Stimulated activated CD4-positive, alpha-beta T cell treated with anti-CD3 and anti-CD28 coated beads, TNF-alpha, amount 100 ng/mL, for 48 hours (primary cell): ENCODE measurements around the gene RYR3.
"Not testable (repeated sequence)": the region's sequence is repeated elsewhere in the genome, so short reads cannot be mapped to it uniquely, and the experiment has no call there.

Source experiments
- DNase-seq, 3 donors: peaks; one replicate each; pipeline ENCODE4 v3.0.0-alpha.2; 2020; ENCODE audit warnings: low read depth in 3 of 3

The RYR3 gene

GRCh38 chr15:33577911-33578310, 267.1 kb downstream of the RYR3 start:
- DNase-seq = not testable (repeated sequence)

- DNase-seq = no peak
These were observed 269.8 kb downstream of the RYR3 start for GRCh38 chr15:33580526-33580925.

GRCh38 chr15:33581032-33581431, 270.3 kb downstream of the RYR3 start:
- no peak for DNase-seq

GRCh38 chr15:33584797-33585196, 274.0 kb downstream of the RYR3 start:
- no peak for DNase-seq

GRCh38 chr15:33586786-33587697, 276.3 kb downstream of the RYR3 start:
- DNase-seq = no peak

GRCh38 chr15:33587773-33588172, 277.0 kb downstream of the RYR3 start:
- DNase-seq = no peak

- DNase-seq = no peak
These were observed 282.1 kb downstream of the RYR3 start for GRCh38 chr15:33592864-33593263.

GRCh38 chr15:33598382-33598781, 287.6 kb downstream of the RYR3 start:
- not testable (repeated sequence) for DNase-seq

GRCh38 chr15:33600212-33600611, 289.4 kb downstream of the RYR3 start:
- no peak for DNase-seq

- DNase-seq = no peak
These were observed 290.7 kb downstream of the RYR3 start for GRCh38 chr15:33601461-33601860.

GRCh38 chr15:33608714-33609113, 297.9 kb downstream of the RYR3 start:
- no peak for DNase-seq

GRCh38 chr15:33612721-33613304, 302.0 kb downstream of the RYR3 start:
- no peak for DNase-seq

- DNase-seq = no peak
These were observed 305.7 kb downstream of the RYR3 start for GRCh38 chr15:33616475-33616874.

GRCh38 chr15:33618350-33618749, 307.6 kb downstream of the RYR3 start:
- DNase-seq = no peak

GRCh38 chr15:33621141-33621540, 310.4 kb downstream of the RYR3 start:
- no peak for DNase-seq

GRCh38 chr15:33623010-33623409, 312.2 kb downstream of the RYR3 start:
- no peak for DNase-seq

- DNase-seq = no peak
These were observed 313.7 kb downstream of the RYR3 start for GRCh38 chr15:33624439-33624838.

- DNase-seq = no peak
These were observed 318.9 kb downstream of the RYR3 start for GRCh38 chr15:33629647-33630046.

GRCh38 chr15:33636234-33636633, 325.5 kb downstream of the RYR3 start:
- DNase-seq = no peak

- DNase-seq = no peak
These were observed 326.2 kb downstream of the RYR3 start for GRCh38 chr15:33636958-33637357.

GRCh38 chr15:33638453-33638852, 327.7 kb downstream of the RYR3 start:
- no peak for DNase-seq

- DNase-seq = no peak
These were observed 328.3 kb downstream of the RYR3 start for GRCh38 chr15:33639051-33639450.

GRCh38 chr15:33639456-33639855, 328.7 kb downstream of the RYR3 start:
- DNase-seq = no peak
